Stomach smooth muscle (tissue), 2 donors: ENCODE measurements around the gene AOX1.
"Not testable (repeated sequence)": the region's sequence is repeated elsewhere in the genome, so short reads cannot be mapped to it uniquely, and the experiment has no call there.

ENCODE experiments used
- H3K27ac ChIP-seq: one replicate; pipeline ENCODE4 v1.7.0; 2013; ENCODE audit warnings: mild to moderate bottlenecking, low read length, inconsistent platforms
- H3K27me3 ChIP-seq, 2 donors: one replicate each; pipeline ENCODE4 v1.7.0; 2013; ENCODE audit warnings: low read length in 2 of 2; ENCODE audit not compliant: insufficient read depth in 2 of 2, control insufficient read depth in 1 of 2
- H3K36me3 ChIP-seq, 2 donors: one replicate each; pipeline ENCODE4 v1.7.0; 2013; ENCODE audit warnings: low read length in 2 of 2; ENCODE audit not compliant: control insufficient read depth in 2 of 2, insufficient read depth in 2 of 2
- H3K4me1 ChIP-seq: one replicate; pipeline ENCODE4 v1.7.0; 2013; ENCODE audit warnings: low read length; ENCODE audit not compliant: control insufficient read depth, insufficient read depth
- H3K4me3 ChIP-seq, 2 donors: one replicate each; pipeline ENCODE4 v1.7.0; 2013; ENCODE audit warnings: low read length in 2 of 2
- H3K9ac ChIP-seq, 2 donors: one replicate each; pipeline ENCODE4 v1.7.0; 2013; ENCODE audit warnings: low read length in 2 of 2, mild to moderate bottlenecking in 1 of 2
- H3K9me3 ChIP-seq, 2 donors: one replicate each; pipeline ENCODE4 v1.7.0; 2013; ENCODE audit warnings: low read length in 2 of 2; ENCODE audit not compliant: control insufficient read depth in 2 of 2
- donor health status: healthy.
- donor health status: Pancreatic carcinoma.

The AOX1 gene

DNA sequence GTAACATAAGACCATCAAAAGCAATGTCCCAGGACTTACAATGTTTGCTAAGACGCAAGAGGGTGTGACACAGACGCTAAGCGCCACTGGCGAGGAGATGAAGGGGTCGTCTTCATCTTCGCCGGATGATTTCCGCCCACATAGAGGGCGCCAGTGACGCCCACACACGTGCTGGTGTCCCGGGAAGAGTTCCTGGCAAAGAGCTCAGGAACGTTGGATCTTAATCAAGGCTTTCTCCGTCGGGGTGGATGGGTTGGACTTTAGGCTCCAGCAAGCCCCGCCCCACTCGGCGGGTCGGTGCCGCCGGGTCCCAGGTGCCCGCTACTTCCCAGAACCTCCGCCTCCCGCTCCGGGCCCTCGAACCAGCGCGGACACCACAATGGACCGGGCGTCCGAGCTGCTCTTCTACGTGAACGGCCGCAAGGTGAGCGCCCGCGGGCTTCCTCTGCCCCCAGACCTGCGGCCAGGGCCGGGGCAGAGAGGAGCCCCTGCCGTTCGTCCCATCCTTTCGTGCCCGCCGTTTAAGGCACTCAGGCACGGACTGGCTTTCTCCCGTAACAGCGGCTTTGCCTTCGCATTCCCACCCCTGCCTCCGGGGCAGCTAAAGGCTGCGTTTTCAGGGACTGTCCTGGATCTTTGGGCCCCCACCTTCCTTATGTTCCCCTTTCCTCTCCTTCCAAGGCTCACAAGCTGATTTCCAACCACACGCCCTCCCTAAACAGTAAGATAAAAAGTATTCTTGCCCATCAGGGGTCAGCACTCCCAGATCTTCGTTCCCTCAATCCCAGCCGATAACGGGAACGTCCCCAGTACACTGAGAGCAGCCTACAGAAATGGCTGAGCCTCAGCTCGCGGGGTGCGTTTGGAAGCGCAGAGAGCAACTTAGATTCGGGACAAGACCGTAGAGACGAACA lies at the start of gene AOX1:
TSS of gene AOX1 (plus strand) at position 285 of the 914 bp plus-strand sequence. CDS start at position 380, 95 bp downstream.
- Histone ChIP-seq H3K4me3 (peak within 1 kb of the TSS; percentile 76 to 81), H3K9me3 (no peaks in the 10 kb centered on the region), H3K27me3 (no peaks in the 10 kb centered on the region), H3K27ac (peak within 1 kb of the TSS; percentile 50), H3K4me1 (peaks cover 4% of the 10 kb centered on the region), H3K9ac (peak within 1 kb of the TSS; percentile 59 to 69), H3K36me3 (no peaks in the 10 kb centered on the region)

DNA sequence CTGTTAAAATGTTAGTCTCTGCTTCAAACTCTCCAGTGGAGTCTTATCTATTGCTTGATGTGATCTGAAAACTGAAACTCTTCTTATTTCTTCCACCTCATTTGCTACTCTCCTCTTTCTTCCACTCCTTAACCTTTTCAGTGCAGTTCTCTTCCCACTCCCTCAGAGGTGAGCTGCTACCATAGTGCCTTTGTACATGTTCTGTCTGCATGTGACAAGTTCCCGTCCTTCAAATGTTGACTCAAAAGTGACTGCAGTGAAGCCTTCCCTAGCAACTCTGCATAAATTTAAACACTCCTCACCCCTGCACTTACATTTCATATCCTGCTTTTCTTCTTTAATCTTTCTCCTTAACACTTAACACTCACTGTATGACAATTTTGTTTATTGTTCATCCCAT lies 47.7 kb upstream of the AOX1 start:
- Histone ChIP-seq H3K27ac (no peak overlapping the region), H3K4me3 (no peak overlapping the region), H3K4me1 (no peaks in the 10 kb centered on the region), H3K9me3 (no peaks in the 10 kb centered on the region), H3K9ac (no peak overlapping the region), H3K36me3 (no peaks in the 10 kb centered on the region), H3K27me3 (no peaks in the 10 kb centered on the region)

DNA sequence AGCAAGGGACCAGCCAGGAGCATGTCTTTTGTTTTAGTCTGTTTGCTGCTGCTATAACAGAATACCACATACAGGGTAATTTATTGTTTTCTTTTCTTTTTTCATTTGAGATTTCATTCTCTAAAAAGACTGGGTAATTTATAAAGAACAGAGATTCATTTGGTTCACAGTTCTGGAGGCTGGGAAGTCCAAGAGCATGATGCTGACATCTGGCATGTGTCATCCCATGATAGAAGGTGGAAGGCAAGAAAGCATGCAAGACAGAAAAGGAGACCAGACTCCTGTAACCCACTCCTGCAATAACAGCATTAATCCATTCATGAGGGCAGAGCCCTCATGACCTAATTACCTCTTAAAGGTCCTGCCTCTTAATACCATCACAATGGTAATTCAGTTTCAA lies 45.0 kb upstream of the AOX1 start:
- no peaks in the 10 kb centered on the region for H3K4me1 ChIP-seq
- H3K27ac ChIP-seq, result no peak overlapping the region
- H3K4me3 ChIP-seq, result no peak overlapping the region
- H3K36me3 ChIP-seq, result no peaks in the 10 kb centered on the region
- no peaks in the 10 kb centered on the region for H3K9me3 ChIP-seq
- no peaks in the 10 kb centered on the region for H3K27me3 ChIP-seq
- H3K9ac ChIP-seq, result no peak overlapping the region

DNA sequence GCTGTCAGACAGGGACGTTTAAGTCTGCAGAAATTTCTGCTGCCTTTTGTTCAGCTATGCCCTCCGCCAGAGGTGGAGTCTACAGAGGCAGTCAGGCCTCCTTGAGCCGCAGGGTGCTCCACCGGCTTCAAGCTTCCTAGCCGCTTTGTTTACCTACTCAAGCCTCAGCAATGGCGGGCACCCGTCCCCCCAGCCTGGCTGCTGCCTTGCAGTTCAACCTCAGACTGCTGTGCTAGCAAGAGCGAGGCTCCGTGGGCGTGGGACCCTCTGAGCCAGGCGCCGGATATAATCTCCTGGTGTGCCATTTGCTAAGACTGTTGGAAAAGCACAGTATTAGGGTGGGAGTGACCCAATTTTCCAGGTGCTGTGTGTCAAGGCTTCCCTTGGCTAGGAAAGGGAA lies 19.2 kb upstream of the AOX1 start:
- H3K9ac ChIP-seq, H3K4me3 ChIP-seq, H3K27ac ChIP-seq, H3K4me1 ChIP-seq, H3K36me3 ChIP-seq, H3K27me3 ChIP-seq, H3K9me3 ChIP-seq: not testable (repeated sequence)

DNA sequence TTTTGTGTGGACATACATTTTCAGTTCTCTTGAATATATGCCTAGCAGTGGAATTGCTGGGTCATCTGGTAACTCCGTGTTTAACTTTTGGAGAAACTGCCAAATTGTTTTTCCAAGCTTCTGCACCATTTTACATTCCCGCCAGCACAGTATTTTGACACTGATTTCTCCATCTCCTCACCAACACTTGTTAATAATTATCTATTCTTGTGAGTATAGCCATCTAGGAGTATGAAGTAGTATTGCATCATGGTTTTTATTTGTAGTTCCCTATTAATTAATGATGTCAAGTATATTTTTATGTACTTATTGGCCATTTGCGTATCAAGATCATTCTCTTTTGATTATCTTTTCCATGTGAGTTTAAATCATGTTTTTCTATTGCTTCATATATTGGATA lies 17.9 kb upstream of the AOX1 start:
- Histone ChIP-seq H3K4me1 (no peaks in the 10 kb centered on the region), H3K27ac (no peak overlapping the region), H3K36me3 (no peaks in the 10 kb centered on the region), H3K9ac (no peak overlapping the region), H3K4me3 (no peak overlapping the region), H3K9me3 (no peaks in the 10 kb centered on the region), H3K27me3 (no peaks in the 10 kb centered on the region)

DNA sequence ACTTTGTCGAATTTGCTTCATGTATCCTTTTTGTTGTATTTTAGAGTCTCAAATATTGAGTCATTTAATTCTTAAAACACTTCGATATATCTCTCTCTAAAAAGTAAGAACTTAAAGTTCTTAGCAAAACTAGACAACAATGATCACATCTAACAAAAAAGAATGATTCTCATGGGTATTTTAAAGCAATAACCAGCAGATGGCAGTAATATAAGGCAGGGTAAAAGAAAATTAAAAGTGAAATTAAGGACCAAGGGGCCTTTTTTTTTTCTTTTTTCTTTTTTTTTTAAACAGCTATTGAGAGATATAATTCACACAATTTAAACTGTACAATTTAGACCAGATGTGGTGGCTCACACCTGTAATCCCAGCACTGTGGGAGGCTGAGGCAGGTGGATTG lies 9.9 kb upstream of the AOX1 start:
- Histone ChIP-seq H3K4me3 (no peak overlapping the region), H3K27me3 (no peaks in the 10 kb centered on the region), H3K36me3 (no peaks in the 10 kb centered on the region), H3K9me3 (no peaks in the 10 kb centered on the region), H3K4me1 (no peaks in the 10 kb centered on the region), H3K27ac (no peak overlapping the region), H3K9ac (no peak overlapping the region)

DNA sequence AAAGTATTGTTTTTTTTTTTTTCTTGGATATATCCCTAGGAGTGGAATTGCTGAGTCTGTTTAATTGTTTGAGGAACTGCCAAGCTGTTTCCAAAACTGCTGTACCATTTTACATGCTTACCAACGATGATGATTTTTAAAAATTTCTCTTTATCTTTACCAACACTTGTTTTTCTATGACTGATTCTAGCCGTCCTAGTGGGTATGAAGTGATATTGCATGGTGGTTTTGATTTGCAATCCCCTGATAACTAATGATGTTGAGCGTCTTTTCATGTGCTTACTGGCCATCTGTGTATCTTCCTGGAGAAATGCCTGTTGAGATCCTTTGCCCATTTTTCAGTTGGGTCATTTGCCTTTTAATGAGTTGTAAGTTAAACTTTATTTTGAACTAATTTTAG lies 8.8 kb upstream of the AOX1 start:
- no peak overlapping the region for H3K9ac ChIP-seq
- H3K36me3 ChIP-seq, result no peaks in the 10 kb centered on the region
- H3K27ac ChIP-seq, result no peak overlapping the region
- H3K4me1 ChIP-seq, result no peaks in the 10 kb centered on the region
- H3K4me3 ChIP-seq, result no peak overlapping the region
- H3K27me3 ChIP-seq, result no peaks in the 10 kb centered on the region
- no peaks in the 10 kb centered on the region for H3K9me3 ChIP-seq

DNA sequence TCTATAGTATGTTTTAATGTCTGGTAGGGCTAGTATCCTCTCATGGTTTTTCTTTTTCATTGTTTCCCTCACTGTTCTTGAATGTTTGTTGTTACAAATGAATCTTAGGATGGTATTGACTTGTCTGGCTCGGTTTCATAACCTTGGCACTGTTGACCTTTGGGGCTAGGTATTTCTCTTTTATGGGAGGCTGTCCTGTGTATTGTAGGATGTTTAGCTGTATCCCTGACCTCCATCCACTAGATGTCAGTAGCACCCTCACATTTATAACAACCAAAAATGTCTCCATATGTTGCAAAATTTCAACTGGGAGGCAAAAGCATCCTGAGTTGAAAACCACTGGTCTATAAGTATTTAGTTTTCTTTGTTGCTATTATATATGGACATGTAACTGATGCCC lies 7.0 kb upstream of the AOX1 start:
- H3K27ac ChIP-seq, result no peak overlapping the region
- no peaks in the 10 kb centered on the region for H3K27me3 ChIP-seq
- no peak overlapping the region for H3K4me3 ChIP-seq

DNA sequence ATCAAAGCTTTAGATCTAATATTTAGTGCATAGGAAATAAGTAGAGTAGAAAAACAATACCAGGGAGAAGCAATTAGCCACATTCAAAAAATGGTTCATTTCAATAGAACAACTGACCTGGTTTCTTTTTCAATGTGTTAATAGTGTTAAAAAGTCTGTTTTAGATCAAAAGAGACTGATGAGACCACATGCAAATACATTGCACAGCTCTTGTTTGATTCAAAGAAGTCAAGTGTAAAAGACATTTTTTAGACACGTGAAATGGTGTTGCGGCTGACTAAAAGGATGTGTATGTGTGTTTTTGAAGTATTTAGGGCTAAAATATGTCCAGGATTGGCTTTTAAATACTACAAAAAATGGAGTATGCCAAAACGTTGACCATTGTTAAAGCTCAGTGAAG lies 1.2 kb upstream of the AOX1 start:
- Histone ChIP-seq H3K27me3 (no peaks in the 10 kb centered on the region), H3K4me3 (no peak overlapping the region), H3K9me3 (no peaks in the 10 kb centered on the region), H3K36me3 (no peaks in the 10 kb centered on the region), H3K27ac (no peak overlapping the region), H3K4me1 (peaks cover 4% of the 10 kb centered on the region), H3K9ac (no peak overlapping the region)

More for the DNA sequence above, 7.0 kb upstream of the AOX1 start:
- no peaks in the 10 kb centered on the region for H3K4me1 ChIP-seq
- no peak overlapping the region for H3K9ac ChIP-seq
- H3K36me3 ChIP-seq, result no peaks in the 10 kb centered on the region
- H3K9me3 ChIP-seq, result no peaks in the 10 kb centered on the region

DNA sequence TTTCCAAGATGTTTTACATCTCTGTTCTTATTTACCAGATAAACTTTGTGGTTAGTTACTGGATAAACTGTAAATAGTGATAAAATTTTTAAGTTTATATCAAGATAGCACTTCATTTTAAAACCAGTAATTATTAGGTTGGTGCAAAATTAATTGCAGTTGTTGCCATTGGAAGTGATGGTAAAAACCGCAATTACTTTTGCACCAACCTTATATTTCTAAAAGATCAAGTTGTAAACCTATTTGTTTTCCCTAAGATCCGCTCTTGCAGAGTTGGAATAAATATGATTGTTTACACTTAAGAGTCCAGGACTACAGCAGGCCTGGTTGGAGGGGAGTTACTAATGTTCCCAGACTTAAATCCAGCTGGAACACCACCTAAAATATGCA lies 479 bp upstream of the AOX1 start:
- Histone ChIP-seq H3K36me3 (no peaks in the 10 kb centered on the region), H3K4me3 (peak overlapping the region; percentile 76 to 81), H3K4me1 (peaks cover 4% of the 10 kb centered on the region), H3K27me3 (no peaks in the 10 kb centered on the region), H3K9ac (peak overlapping the region; percentile 47 to 59), H3K9me3 (no peaks in the 10 kb centered on the region), H3K27ac (no peak overlapping the region)

DNA sequence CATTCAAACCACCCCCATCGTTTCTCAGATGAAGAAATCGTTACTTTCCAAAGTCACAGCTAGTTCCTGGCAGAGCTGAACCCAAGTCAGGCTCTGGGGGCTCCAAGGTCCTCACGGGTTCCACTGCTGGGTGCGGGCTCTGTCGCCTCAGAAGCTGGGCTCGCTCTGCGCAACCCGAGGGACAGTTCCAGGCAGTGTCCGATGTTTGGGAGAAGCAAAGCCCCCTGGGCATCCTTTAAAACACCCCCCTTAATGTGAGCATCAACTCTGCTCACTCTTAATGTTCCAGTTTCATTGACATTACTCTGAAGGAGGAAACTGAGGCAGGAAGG lies 796 bp downstream of the AOX1 start:
- H3K9ac ChIP-seq, result peak overlapping the region; percentile 59 to 69
- H3K4me1 ChIP-seq, result peaks cover 4% of the 10 kb centered on the region
- no peaks in the 10 kb centered on the region for H3K36me3 ChIP-seq
- H3K9me3 ChIP-seq, result no peaks in the 10 kb centered on the region
- peak overlapping the region; percentile 76 to 81 for H3K4me3 ChIP-seq
- H3K27me3 ChIP-seq, result no peaks in the 10 kb centered on the region
- peak overlapping the region; percentile 50 for H3K27ac ChIP-seq
